ENCODE measurements around the gene B3GNT4. TPM values are rescaled to one million over a fixed set of nuclear protein-coding genes. Genes with fewer than 3 reads are reported as not detected.

Gene B3GNT4
- total RNA-seq, 1 donor from 2014 or later: 0.91 TPM

DNA sequence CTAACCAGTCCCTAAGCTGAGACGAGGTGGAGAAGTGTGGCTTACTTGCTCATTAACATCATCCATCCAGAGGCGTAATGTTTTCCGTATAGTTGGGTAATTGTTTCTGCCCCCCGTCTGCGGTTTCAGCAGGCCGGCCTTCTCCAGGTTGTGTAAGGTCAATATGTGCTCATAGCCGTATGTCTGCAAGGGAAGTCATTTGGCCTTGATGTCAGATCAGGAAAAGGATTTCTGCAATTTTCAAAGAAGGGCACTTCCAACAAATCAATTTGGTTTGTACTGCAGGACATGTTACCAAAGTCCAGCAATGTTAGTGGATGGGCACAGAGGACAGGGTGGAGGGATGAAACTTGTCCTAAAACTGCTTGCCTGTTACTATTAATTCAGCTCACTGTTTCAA, 32.2 kb downstream of the B3GNT4 start:
- no peak overlapping the region for H3K4me3 Mint-ChIP-seq (ENCODE audit: low read depth)

DNA sequence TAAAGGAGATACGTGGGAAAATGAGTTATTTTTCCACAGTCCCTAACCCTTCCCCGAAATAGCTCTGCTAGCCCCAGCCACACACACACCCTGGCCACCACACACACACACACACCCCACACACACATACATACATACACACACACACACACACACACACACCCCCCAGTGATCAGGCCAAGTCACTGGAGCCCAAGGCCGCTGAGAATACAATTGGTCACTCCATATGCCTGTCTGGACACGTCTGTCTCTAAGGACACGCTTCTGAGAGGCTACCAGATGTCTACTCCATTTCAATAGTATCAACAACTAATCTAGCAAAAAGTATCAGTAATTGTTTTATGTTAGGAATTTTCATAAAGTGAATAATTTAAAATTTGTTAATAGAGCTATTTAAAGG, 35.4 kb downstream of the B3GNT4 start:
- H3K27me3 Mint-ChIP-seq: no peaks in the 10 kb centered on the region
- no peak overlapping the region for H3K27ac Mint-ChIP-seq
- TF ChIP-seq, protein P1, sequence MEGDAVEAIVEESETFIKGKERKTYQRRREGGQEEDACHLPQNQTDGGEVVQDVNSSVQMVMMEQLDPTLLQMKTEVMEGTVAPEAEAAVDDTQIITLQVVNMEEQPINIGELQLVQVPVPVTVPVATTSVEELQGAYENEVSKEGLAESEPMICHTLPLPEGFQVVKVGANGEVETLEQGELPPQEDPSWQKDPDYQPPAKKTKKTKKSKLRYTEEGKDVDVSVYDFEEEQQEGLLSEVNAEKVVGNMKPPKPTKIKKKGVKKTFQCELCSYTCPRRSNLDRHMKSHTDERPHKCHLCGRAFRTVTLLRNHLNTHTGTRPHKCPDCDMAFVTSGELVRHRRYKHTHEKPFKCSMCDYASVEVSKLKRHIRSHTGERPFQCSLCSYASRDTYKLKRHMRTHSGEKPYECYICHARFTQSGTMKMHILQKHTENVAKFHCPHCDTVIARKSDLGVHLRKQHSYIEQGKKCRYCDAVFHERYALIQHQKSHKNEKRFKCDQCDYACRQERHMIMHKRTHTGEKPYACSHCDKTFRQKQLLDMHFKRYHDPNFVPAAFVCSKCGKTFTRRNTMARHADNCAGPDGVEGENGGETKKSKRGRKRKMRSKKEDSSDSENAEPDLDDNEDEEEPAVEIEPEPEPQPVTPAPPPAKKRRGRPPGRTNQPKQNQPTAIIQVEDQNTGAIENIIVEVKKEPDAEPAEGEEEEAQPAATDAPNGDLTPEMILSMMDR (IDR thresholded peaks at IDR 0.05; ENCODE audit: unreplicated experiment): no peak
- DNase-seq (ENCODE audit: low spot score, unreplicated experiment): no peak
- H3K9me3 Mint-ChIP-seq (ENCODE audit: low read depth): no peaks in the 10 kb centered on the region
- peaks cover 15% of the 10 kb centered on the region for H3K36me3 Mint-ChIP-seq (ENCODE audit: insufficient read depth)
- no peak overlapping the region for H3K4me3 Mint-ChIP-seq (ENCODE audit: low read depth)
- H3K4me1 Mint-ChIP-seq (ENCODE audit: low read depth): no peaks in the 10 kb centered on the region

More for the DNA sequence above, 32.2 kb downstream of the B3GNT4 start:
- Mint-ChIP-seq H3K9me3 (ENCODE audit: low read depth) (no peaks in the 10 kb centered on the region), H3K4me1 (ENCODE audit: low read depth) (no peaks in the 10 kb centered on the region), H3K27me3 (no peaks in the 10 kb centered on the region), H3K27ac (no peak overlapping the region), H3K36me3 (ENCODE audit: insufficient read depth) (peaks cover 11% of the 10 kb centered on the region)
- TF ChIP-seq, protein P1 (IDR thresholded peaks at IDR 0.05; ENCODE audit: unreplicated experiment): no peak
- DNase-seq (ENCODE audit: low spot score, unreplicated experiment): no peak

- Mint-ChIP-seq H3K9me3 (ENCODE audit: low read depth) (no peaks in the 10 kb centered on the region), H3K4me3 (ENCODE audit: low read depth) (no peak overlapping the region), H3K36me3 (ENCODE audit: insufficient read depth) (peaks cover 10% of the 10 kb centered on the region), H3K4me1 (ENCODE audit: low read depth) (no peaks in the 10 kb centered on the region), H3K27ac (no peak overlapping the region), H3K27me3 (no peaks in the 10 kb centered on the region)
- DNase-seq (ENCODE audit: low spot score, unreplicated experiment): no peak
- TF ChIP-seq, protein P1 (IDR thresholded peaks at IDR 0.05; ENCODE audit: unreplicated experiment): no peak
Measured at GRCh38 chr12:122243965-122244364, 40.5 kb downstream of the B3GNT4 start.

- Mint-ChIP-seq H3K4me3 (ENCODE audit: low read depth) (no peak overlapping the region), H3K36me3 (ENCODE audit: insufficient read depth) (peaks cover 13% of the 10 kb centered on the region), H3K27me3 (no peaks in the 10 kb centered on the region), H3K27ac (no peak overlapping the region), H3K9me3 (ENCODE audit: low read depth) (no peaks in the 10 kb centered on the region), H3K4me1 (ENCODE audit: low read depth) (no peaks in the 10 kb centered on the region)
- no peak for DNase-seq (ENCODE audit: low spot score, unreplicated experiment)
- TF ChIP-seq, protein P1 (IDR thresholded peaks at IDR 0.05; ENCODE audit: unreplicated experiment): no peak
Measured at GRCh38 chr12:122244565-122245371, 41.3 kb downstream of the B3GNT4 start.

DNA sequence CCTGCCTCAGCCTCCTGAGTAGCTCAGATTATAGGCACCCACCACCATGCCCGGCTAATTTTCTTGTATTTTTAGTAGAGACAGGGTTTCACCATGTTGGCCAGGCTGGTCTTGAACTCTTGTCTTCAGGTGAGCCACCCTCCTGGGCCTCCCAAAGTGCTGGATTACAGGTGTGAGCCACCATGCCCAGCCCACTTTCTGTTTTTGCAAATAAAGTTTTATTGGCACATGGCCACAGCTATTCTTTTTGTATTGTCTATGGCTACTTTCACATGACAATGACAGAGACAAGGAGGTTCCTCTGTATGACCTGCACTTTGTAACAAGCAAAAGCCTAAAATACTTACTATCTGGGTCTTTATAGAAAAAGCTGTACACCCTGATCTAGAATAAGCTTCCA, 42.0 kb downstream of the B3GNT4 start:
- DNase-seq (ENCODE audit: low spot score, unreplicated experiment): no peak
- TF ChIP-seq, protein P1 (IDR thresholded peaks at IDR 0.05; ENCODE audit: unreplicated experiment): no peak
- peaks cover 11% of the 10 kb centered on the region for H3K36me3 Mint-ChIP-seq (ENCODE audit: insufficient read depth)
- no peaks in the 10 kb centered on the region for H3K9me3 Mint-ChIP-seq (ENCODE audit: low read depth)
- H3K4me3 Mint-ChIP-seq (ENCODE audit: low read depth): no peak overlapping the region
- H3K4me1 Mint-ChIP-seq (ENCODE audit: low read depth): no peaks in the 10 kb centered on the region
- H3K27me3 Mint-ChIP-seq: no peaks in the 10 kb centered on the region
- H3K27ac Mint-ChIP-seq: no peak overlapping the region

Measured in progenitor cell of endocrine pancreas (in vitro differentiated cells).